ENCODE data around the gene CD200.

DNA sequence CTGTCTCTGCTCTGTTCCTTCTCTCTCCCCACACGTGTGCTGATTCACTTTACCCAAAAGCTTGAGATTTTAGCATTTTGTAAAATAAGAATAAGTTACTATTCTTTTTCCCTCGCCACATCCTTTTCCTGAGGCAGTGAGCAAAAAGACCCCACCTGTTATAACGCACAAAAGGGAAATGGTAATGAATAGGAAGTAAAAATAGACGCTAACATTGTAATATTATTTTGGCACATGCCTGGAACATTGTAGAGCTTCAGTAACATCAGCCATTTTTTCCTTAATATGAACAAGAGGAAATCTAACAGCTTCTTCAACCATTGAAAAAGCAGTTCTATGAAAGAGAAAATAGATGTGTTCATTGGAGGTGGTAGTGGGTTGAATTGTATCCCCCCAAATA is 40.5 kb downstream of the CD200 start:
- TF ChIP-seq, protein P1, sequence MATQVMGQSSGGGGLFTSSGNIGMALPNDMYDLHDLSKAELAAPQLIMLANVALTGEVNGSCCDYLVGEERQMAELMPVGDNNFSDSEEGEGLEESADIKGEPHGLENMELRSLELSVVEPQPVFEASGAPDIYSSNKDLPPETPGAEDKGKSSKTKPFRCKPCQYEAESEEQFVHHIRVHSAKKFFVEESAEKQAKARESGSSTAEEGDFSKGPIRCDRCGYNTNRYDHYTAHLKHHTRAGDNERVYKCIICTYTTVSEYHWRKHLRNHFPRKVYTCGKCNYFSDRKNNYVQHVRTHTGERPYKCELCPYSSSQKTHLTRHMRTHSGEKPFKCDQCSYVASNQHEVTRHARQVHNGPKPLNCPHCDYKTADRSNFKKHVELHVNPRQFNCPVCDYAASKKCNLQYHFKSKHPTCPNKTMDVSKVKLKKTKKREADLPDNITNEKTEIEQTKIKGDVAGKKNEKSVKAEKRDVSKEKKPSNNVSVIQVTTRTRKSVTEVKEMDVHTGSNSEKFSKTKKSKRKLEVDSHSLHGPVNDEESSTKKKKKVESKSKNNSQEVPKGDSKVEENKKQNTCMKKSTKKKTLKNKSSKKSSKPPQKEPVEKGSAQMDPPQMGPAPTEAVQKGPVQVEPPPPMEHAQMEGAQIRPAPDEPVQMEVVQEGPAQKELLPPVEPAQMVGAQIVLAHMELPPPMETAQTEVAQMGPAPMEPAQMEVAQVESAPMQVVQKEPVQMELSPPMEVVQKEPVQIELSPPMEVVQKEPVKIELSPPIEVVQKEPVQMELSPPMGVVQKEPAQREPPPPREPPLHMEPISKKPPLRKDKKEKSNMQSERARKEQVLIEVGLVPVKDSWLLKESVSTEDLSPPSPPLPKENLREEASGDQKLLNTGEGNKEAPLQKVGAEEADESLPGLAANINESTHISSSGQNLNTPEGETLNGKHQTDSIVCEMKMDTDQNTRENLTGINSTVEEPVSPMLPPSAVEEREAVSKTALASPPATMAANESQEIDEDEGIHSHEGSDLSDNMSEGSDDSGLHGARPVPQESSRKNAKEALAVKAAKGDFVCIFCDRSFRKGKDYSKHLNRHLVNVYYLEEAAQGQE (IDR thresholded peaks at IDR 0.05; ENCODE audit: low read depth), result no peak
- no peak for TF ChIP-seq CREB1 (IDR thresholded peaks at IDR 0.05; ENCODE audit: low read depth)
